ENCODE measurements around the gene CD200.
"Not testable (repeated sequence)": the region's sequence is repeated elsewhere in the genome, so short reads cannot be mapped to it uniquely, and the experiment has no call there.

The CD200 gene

DNA sequence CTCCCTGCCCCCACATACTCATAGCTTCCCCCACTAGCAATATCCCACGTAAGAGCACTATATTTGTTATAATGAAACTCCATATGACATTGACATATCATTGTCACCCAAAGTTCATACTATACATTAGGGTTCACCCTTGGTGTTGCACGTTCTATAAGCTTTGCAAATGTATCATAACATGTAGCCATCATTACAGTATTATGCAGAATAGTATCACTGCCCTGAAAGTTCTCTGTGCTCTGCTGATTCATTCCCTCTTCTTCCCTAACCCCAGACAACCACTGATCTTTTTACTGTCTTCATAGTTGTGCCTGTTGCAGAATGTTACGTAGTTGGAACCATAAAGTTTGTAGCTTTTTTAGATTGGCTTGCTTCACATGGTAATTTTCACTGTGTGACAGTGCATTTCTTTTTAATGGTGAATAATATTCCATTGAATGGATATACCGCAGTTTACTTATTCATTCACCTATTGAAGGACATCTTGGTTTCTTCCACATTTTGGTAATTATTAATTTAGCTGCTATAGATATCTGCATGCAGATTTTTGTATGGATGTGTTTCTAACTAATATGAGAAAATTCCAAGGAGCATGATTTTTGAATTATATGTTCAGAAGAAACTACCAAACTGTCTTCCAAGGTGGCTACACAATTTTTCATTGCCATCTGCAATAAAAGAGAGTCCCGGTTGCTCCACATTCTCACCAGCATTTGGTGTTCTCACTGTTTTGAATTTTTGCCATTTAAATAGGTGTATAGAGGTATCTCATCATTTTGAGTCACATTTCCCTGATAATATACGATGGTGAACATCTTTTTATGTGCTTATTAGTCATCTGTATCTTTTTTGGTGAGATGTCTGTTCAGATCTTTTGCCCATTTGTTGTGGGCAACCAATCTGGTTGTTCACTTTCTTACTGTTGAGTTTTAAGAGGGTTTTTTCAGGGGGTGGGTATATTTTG, 59.7 kb downstream of the CD200 start:
- no peak for DNase-seq

- DNase-seq: no peak
Observed at GRCh38 chr3:112393360-112393728, 60.4 kb downstream of the CD200 start.

GRCh38 chr3:112394003-112394640, 61.2 kb downstream of the CD200 start:
- no peak for DNase-seq

- no peak for DNase-seq
Observed at GRCh38 chr3:112395181-112395895, 62.4 kb downstream of the CD200 start.

GRCh38 chr3:112395896-112396290, 62.9 kb downstream of the CD200 start:
- no peak for DNase-seq

DNA sequence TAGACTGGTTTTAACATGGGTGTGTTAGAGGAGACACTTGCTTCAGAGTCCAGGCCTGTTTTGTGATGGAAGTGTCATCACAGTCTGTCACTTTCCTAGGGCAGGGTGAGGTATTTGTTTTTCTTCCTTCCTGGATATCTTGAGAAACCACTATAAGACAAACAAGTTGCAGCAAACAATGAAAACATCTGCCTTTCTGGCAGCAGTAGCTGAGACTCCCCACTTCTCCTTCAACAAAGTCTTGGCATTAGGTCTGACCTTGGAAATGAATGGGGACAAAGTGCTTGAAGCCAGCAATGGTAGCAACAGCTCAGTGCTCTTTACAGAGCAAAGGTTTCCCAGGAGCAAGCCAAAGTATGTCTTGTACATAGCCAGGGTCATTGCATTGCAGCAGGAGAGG, 64.6 kb downstream of the CD200 start:
- DNase-seq: no peak

DNA sequence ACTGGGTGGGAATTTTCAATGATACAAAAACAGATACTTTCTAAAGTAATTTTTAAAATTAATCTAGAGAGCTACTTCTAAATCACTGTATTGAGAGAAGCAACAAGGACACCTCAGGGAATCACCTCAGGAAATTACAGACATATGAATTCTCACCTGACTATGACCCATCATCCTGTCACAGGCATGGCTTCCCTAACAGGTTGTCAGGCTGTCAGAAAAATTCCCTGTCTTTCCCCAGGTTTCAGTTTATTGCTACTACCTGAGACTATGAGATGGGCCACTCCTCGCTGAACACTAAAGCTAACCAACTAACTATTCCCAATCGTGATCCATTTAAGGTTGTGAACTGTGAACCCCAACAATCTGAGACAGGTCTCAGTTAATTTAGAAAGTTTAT, 66.1 kb downstream of the CD200 start:
- no peak for DNase-seq

DNA sequence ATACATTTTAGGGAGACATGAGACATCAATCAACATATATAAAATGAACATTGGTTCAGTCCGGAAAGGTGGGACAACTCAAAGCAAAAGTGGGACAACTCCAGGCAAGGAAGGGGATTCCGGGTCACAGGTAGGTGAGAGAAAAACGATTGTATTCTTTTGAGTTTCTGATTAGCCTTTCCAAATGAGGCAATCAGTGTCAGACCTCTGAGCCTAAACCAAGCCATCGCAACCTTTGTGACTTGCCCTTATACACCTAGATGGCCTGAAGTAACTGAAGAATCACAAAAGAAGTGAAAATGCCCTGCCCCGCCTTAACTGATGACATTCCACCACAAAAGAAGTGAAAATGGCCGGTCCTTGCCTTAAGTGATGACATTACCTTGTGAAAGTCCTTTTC, 66.6 kb downstream of the CD200 start:
- not testable (repeated sequence) for DNase-seq

DNA sequence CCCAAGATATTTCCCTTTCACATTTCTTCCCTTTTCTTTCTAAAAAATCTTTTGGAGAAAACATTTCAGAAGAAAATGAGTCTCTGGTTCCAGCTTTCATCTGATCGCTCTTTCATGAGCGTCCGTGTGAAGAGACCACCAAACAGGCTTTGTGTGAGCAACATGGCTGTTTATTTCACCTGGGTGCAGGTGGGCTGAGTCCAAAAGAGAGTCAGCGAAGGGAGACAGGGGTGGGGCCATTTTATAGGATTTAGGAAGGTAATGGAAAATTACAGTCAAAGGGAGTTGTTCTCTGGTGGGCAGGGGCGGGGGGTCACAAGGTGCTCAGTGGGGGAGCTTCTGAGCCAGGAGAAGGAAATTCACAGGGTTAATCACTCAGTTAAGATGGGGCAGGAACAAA, 67.4 kb downstream of the CD200 start:
- not testable (repeated sequence) for DNase-seq

DNA sequence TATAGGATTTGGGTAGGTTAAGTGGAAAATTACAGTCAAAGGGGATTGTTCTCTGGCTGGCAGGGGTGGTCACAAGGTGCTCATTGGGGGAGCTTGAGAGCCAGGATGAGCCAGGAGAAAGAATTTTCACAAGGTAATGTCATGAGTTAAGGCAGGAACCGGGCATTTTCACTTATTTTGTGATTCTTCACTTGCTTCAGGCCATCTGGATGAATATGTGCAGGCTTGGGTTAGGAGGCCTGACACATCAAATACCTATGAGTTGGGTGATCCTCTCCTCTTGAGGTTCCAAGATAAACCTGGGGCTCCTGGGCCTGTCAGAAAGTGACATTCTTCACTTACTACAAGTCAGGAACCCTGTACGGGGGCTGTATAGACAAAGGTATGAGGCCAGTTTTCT, 68.7 kb downstream of the CD200 start:
- no peak for DNase-seq

DNA sequence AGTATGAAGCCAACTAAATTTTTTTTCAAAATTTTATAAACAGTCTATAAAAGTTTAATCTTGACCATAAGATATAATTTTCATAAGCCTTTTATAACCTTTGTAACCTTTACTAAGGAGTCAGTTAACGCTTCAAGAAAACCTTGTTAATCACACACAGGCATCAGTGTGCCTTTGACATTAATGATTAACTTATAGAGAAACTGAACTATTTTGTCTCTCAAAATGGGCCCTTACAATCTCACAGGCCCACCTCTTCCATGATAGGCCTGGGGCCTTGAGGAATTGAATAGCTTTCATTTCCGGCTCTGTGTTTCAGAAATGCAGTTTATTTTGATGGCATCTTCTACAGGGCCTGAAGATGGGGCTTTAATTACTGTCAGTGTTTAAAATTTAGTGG, 70.1 kb downstream of the CD200 start:
- DNase-seq: no peak

DNA sequence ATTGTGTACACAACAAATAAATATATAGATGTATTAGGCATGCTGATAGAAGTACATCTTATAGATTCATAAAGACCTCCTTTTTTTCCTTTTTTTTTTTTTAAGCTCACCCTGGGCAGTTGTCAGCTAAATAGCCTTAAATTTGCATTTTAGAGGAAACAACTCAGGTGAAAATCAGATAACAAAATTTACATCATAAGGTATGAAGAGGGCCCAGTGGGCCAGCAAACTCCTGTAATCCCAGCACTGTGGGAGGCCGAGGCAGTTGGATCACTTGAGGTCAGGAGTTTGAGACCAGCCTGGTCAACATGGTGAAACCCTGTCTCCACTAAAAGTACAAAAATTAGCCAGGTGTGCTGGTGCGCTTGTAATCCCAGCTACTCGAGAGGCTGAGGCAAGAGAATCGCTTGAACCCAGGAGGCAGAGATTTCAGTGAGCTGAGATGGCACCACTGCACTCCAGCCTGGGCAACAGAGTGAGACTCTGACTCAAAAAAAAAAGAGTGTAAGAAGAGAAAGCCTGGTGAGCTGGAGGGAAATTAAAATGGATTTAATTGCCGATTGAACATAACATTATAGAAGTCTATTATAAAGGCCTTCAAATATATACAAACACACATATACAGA, 72.1 kb downstream of the CD200 start:
- DNase-seq: not testable (repeated sequence)

GRCh38 chr3:112405845-112406244, 72.9 kb downstream of the CD200 start:
- DNase-seq: no peak

DNA sequence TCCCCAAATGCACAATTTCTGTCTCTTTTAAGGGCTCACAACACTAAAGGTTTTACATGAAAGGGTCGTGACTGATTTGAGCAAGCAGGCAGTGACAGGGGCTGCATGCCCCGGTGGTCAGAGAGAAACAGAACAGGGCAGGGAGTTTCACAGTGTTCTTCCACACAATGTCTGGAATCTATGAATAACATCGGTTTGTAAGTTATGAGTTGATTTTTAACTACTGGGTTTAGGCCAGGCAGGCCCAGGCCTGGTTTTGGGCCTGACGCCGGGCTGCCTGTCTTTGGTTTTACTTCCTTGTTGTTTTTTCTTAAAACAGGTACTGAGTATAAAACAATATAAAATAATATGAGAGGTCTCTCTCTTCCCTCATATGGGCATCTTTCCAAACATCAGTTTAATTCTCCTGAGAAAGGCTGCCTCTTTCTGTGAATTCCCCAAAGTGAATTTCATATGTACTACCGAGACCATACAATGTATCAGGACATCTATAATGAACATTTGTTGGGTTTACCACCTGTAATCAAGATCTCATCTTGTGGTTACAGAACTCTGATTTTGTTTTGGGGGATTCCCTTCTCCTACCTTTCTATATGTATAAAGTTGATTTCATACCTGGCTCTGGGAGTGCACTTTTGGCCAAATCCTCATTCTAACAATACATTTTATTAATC, 74.4 kb downstream of the CD200 start:
- DNase-seq: no peak

DNA sequence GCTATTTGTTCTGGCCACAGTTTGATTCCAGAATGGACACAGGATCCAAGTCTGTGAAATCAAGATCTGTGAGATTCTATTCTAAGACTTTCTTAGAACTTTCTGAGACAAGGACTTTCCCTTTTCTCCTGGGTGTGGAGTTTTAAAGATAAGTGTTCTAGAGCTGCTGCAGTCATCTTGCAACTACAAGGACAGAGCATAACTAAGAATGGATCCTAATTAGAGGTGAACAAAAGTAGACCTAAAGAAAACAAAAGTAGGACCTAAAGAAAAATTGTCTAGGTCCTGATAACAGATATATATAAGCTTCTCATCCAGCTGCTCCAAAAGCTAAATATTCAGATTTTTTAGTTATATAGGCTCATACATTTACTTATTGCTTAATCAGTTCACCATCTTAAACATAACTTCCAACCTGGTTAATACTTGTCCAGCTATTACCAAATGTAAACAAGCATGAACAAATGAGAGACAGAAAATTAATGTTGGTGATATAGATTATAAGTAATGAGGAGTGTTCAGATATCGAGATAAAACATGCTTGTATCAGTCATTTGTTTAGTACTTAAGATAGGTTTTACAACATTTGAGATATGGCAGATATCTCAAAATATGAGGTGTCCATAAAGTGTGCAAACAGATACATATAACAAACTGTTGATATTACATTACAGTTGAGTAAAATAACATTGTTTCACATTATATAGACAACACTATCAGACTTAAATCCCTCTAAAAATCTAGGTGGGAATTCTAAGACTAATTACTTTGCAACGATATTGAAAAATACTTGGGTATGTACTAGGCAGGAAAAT, 75.1 kb downstream of the CD200 start:
- DNase-seq: no peak

DNA sequence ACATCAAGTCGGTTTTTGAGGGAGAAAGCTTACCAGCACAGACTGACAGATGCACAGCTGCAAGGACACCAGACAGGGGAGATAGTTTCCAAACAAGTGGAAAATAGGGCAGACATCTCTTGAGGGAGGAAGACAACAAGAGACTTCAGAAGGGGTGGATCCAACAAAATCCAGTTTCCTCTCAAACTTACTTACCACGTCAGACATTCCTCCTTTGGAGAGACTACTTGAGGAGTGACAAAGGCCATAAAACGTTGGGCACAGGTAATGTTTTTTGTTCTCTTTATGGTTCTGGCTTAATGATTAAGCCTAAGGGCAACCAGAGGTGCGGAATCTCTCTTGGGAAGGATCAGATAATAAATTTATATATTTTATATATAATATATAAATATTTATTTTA, 76.1 kb downstream of the CD200 start:
- DNase-seq: no peak

DNA sequence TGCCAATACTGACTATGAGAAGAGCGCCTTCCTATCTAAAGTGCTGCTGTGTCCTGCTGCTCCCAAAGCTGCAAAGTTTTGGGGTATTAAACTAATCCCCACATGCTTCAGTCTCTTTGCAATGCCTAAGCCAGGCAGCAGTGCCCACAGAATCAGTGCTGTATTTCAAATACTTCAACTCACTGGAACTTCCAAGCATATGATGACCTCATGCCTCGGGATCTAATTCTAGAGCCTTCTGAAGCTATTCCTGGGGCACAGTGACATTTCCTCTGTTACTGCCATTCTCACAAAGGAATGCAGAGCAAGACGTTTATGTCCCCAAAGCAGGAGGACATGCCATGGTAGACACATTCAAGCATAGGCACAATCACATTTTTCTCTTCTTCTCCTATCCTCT, 78.5 kb downstream of the CD200 start:
- no peak for DNase-seq
